WTC11 (cell line): Measurements from ENCODE around the gene MCOLN3.

Experiments used
- ATF3 ChIP-seq: sonication (generic); formaldehyde crosslinking; conservative IDR thresholded peaks from 2 replicates; pipeline ENCODE4 v1.8.1; 2022; ENCODE audit warnings: mild to moderate bottlenecking, missing genetic modification reagents
- CTCF ChIP-seq: fragments of 200-600 bp; IDR thresholded peaks from 2 replicates; pipeline ENCODE4 v1.8.0; 2022; ENCODE audit warnings: antibody characterized with exemption
- FOXJ3 ChIP-seq: sonication (generic); formaldehyde crosslinking; IDR thresholded peaks from 2 replicates; pipeline ENCODE4 v1.9.0; 2021; ENCODE audit warnings: missing genetic modification reagents, mild to moderate bottlenecking, borderline replicate concordance
- MAX ChIP-seq: sonication (generic); formaldehyde crosslinking; IDR thresholded peaks from 2 replicates; pipeline ENCODE4 v1.8.0; 2022; ENCODE audit warnings: mild to moderate bottlenecking, missing genetic modification reagents
- NR2C2 ChIP-seq: sonication (generic); formaldehyde crosslinking; IDR thresholded peaks from 2 replicates; pipeline ENCODE4 v1.8.0; 2022; ENCODE audit warnings: mild to moderate bottlenecking, missing genetic modification reagents
- ZBTB21 ChIP-seq: sonication (generic); formaldehyde crosslinking; IDR thresholded peaks from 2 replicates; pipeline ENCODE4 v1.8.1; 2023; ENCODE audit warnings: mild to moderate bottlenecking, missing genetic modification reagents, borderline replicate concordance

GRCh38 chr1:85065550-85065949 lies 17.2 kb upstream of the MCOLN3 start:
- TF ChIP-seq CTCF (no peak), NR2C2 (CRISPR knock-in tag) (no peak), FOXJ3 (no peak), MAX (CRISPR knock-in tag) (no peak), ZBTB21 (CRISPR knock-in tag) (no peak), ATF3 (CRISPR knock-in tag) (no peak)
